T1000 (cell line): ENCODE data around the gene AACS.
"Not testable (repeated sequence)": the region's sequence is repeated elsewhere in the genome, so short reads cannot be mapped to it uniquely, and the experiment has no call there.

ENCODE experiments used
- DNase-seq: peaks from one replicate; lab custom pipeline; 2025; ENCODE audit warnings: mixed read lengths; lab: John Stamatoyannopoulos, UW

The AACS gene

DNA sequence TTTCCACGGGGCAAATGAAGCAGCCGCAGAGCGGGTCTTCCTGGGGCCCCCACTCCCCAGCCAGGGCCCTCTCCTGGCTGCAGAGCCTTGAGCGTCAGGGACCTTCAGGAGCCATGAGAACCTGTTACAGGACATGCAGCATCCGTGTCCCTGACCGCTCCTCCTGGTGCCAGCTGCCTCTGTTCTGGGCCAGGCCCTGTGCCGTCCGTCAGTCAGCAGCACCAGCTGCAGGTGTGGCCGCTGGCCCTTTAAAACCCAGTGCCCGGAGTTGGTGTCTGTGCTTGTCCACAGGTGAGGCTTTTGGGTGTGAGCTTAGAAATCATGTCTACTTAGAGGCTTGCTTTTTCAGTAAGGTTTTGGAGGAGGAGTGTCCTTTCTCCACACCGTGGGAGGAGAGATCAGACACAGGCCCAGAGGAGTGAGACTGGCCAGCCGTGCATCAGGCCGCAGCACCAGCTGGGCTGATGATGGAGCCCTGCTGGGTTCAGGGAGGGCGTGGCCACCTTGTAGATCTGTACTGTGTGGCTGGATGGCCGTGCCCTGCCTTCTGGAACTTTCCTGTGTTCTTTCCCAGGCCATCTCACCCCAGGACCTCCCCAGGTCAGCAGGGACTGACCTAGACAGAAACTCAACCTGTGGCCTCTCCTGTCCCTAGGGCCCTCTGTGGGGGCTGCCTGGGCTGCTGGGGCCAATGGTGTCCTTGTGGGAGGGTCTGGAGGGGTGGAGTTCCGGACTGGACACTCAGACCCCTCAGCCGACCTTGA lies 27.1 kb downstream of the AACS start:
- no peak for DNase-seq

DNA sequence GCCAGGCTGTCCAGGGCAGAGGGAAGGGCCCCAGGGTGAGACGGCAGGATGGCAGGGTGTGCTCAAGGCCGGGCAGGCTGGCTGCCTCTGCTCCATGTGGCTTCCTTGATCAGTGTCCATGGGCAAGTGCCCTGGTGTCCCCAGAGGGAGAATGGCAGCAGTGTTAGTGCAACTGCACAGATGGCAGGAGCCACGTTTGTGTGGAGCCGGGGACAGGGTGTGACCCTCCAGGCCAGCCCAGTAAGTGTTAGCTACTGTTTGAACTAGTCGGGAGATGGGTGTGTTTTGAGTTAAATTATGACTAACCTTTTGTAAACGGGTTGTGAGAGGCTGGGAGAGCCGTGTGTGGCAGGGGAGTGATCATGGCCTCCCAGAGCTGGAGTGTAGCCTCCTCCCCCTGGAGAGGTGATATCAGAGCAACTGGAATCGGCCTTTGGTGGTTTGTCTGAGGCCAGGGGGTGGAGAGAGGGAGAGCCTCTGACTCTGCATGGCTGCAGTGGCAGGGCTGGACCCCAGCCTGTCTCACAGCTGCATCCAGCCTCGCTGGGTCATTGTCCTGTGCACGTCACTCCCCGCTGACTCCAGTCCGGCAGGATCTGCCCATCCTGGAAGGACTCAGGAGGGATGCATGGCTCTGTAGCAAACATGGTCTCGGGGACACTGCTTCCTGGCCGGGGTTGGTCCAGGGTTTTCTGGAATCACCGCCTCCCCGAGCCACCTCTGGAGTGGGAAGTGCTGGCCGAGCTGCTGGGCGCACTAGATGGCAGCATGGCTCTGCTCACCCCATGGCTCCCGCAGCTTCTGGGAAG lies 27.8 kb downstream of the AACS start:
- DNase-seq = no peak

DNA sequence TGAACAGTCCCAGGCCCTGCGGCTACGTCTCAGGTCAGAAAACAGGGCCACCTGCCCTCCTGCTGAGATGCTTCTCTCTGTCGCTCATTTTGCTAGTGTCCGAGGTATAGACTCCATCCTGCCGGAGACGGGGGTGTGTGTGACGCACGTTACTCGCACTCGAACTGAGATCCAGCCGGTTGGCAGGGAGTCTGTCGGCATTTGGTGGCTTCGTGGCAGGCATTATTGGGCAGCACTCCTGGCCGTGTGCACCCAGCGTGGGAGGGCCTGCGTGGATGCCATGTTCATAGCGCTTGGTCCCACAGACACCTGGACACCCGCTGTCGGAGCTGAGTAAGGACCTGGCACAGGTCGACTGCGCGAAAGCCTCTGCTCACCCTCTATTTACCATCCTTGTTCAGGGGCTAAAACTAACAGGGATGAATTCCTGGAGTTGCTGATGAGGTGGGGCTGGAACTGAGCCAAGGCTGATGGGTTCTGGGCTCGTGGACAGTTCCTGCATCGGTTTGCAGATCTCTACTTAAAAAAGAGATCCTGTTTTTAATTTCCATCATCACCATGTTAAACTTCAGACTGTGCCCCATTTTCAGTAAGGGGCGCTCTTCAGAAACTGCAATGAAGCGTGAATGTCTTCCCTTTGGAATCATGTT lies 28.6 kb downstream of the AACS start:
- no peak for DNase-seq

DNA sequence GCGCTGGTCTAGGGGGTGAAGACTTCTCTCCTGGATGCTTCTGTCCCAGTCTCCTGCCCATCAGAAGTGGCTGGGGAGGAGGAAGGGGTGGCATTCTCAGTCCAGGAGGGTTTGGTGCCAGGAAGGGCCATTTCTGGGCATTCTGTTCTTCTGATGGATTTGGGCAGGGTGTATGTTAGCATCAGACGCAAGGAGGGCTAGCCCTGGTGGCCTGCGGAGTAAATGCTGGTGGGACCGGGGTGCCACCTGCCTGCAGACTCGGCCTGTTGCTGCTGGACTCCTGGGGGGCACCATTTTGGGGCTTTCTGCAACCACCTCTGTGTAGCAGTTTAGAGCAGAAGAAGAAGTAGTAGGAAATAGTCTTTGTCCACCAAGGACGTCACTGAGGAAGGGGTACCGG lies 31.7 kb downstream of the AACS start:
- no peak for DNase-seq

DNA sequence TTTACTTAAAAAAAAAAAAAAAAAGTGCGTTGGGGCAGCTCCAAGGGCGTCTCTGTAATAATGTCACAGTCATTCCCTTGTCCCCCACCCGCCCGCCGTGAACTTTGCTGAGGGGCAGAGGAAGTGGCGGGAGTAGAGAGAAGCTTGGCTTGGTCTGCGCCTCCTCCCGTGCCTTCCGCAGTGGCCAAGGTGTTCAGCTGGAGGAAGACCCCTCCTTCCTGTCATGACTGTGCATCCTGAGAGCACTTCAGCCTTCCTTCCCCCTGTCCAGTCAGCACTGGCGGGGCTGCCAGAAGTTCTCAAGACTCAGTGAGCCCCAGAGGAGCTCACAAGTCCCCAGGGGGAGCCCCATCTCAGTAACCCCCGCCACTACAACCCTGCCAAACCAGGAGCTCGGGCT lies 32.2 kb downstream of the AACS start:
- no peak for DNase-seq

DNA sequence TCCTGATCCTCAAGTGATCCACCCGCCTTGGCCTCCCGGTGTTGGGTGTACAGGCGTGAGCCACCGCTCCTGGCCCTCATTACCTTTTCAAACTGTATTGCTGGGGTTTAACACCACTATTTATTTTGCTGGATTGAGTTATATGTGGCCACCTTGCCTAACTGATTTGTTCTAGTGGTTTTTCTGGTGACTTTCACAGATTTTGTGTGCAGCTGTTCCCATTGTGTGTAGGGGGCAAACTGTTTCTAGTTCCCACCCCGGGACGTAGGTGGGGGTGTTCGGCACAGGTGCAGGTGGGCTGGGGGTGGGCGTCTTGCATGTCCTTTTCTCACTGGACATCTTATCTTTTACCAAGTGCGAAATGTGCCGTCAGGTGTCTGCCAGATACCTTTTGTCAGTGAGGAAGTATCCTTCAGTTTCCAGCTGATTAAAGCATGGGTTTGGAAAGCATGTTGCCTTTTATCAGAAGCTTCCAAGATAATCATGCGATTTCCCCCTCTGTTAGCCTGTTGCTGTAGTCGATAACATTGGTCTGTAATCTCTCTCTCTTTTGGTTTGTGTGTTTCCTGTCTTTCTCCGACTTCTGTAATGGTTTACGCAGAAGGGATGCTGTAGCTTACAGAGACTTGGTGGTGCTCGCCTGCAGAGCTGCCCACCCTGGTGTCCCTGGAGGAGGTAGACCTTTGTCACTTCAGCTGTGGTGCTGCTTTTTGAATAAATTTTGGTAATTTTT lies 33.6 kb downstream of the AACS start:
- no peak for DNase-seq

DNA sequence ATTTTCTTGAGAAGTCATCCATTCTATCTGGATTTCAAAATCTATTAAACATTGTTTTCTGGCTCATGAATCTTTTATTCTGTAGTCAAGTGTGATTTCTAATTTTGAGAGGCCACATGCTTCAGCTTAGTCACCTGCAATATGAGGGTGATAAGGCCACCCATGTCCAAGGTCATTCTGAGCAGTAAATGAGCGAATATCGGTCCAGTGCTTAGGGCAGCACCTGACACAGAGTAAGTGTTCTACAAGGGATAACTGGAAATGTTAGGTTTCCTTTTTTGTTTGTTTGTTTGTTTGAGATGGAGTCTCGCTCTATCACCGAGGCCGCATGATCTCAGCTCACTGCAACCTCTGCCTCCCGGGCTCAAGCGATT lies 34.2 kb downstream of the AACS start:
- DNase-seq = no peak

DNA sequence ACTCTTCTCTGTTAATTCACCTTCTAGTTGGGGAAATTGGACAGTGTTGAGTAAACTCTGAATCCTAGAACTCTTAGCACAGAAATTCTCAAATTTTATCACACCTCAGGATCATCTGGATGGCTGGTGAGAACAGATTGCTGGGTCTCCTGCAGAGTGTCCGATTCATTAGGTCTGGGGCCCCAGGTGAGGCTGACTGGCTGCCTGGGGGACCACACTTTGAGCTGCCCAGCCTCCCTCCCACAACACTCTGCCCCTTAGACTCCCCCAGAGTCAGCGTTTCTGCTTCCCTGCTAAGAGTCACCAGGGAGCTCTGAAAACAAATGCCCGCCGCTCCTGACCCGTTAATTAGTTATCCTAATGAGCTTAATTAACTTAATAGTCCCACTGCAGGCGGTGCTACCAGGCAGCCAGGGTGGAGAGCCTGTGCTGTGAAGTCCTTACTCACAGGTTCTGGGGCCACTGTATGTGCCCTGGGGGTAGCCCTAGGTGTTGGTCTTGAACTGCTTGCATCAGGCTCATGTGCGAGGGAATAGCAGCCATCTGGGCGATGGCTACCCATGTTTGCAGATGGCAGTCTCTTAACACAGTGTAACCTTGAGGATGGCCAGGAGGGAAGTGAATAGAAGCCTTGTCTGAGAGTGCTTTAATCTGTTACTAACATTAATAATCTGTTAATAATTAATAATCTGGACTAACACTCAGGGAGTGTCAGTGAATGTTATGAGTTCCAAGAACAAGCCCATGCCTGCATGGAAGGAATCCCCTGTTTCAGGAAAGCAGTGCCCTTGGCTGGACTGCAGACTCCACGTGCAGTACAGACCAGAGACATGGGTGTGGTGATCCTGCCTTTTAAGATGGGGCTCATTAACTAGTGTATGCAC lies 35.6 kb downstream of the AACS start:
- DNase-seq = no peak

DNA sequence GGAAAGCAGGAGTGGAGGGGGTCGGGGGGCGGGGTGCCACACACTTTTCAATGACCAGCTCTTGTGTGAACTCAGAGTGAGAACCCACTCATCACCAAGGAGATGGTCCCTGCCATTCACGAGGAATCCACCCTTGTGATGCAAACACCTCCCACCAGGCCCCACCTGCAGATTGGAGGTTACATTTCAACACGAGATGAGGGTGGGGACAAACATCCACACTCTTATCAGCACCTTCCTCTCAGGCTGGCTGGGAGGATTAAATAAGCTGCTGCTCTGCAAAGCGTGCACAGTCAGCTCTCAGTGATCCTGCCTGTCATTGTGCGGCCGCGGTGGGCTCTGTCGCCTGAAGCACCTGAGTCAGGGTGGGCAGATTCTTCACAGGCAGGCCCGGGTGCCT lies 39.7 kb downstream of the AACS start:
- no peak for DNase-seq

DNA sequence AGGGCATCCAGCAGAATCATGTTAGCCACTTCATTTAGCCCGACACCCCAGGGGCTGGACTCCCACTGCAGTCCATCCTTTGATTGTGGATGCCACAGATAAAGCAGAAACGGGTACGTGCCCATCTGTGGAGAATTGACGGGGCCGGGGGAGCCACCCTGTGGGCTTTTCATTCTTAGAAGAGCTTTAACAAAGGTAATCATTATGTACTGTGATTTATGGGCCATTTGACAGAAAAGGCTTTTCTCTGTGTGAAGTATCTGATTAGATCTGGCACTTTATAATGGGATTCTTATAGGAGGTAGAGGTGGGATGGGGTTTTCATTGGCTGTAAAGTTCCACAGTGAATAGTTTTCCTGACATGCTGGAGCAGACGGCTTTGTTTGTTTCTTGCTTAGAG lies 40.4 kb downstream of the AACS start:
- no peak for DNase-seq

DNA sequence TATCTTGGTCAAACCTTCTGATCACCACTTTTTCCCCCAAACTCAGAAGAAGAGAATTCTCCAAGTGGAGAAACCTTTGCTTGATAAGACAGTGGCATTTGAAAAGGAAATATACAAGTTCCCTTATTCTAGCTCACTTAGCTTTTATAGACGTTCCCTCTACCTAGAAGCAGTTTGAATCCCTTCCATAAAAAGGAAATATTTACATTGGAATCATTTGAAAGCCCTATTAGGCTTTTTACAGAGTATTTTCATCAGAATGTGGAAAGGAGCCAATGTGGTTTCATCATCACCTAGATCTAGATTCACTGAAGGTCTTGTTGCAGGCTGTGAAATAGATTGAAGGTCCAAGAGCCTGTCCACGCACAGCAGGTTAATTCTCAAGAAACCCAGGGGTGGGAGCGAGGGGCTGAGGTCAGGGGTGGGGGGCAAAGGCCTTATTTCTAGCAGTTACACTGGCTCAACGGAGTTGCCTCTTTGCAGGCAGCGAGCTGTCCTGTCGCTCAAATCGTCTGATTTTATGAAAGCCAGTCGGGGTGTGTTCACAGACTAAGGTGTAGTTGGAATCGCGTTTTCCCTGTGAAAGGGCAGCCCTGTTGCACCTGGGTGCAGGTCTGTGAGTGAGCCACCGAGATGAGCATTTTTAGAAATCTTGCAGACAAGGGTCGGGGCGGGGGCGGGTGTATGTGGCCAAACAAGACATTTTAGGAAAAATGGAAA lies 45.6 kb downstream of the AACS start:
- no peak for DNase-seq

DNA sequence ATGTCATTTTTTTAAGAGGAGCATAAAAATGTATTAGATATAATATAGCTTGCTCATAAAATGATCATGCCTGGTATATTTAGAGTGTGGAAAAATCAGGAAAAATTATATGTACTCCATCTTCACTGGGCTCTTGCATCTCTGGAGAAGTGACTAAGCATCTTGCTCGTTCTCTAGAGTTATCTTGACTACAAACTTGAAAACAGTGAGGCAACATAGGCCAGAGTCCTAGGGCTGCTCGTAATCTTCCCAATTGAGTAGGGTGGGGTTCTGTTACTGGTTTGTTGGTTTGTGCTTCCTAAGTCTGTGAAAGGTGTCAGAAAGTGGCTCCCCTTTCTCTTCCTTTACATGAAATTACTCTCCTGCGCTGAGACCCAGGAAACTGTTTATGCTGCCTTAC lies 46.2 kb downstream of the AACS start:
- no peak for DNase-seq

DNA sequence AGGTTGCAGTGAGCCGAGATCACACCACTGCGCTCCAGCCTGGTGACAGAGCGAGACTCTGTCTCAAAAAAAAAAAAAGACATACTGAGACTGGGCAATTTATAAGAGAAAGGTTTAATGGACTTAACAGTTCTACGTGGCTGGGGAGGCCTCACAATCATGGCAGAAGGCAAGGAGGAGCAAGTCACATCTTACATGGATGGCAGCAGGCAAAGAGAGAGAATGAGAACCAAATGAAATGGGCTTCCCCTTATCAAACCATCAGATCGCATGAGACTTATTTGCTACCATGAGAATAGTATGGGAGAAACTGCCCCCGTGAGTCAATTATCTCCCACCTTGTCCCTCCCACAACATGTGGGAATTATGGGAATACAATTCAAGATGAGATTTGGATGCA lies 47.4 kb downstream of the AACS start:
- DNase-seq = not testable (repeated sequence)

DNA sequence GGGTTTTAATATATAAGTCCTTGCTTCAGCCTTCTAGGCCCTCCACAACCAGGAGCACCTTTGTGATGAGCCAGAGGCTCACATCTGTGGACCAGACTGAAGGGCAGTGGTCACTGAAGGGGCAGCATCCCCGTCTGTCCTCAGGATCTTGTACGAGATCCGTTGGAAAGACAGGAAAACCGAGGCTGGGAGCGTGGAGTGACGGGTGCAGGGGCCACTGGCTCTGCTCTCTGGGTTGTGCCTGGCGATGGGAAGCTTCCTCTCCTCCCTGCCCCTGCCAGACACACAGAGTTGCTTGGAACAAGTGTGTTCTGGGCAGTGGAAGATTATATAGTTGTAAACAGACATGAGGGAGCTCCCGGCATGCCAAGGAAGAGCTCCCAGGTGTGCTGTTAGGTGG lies 48.0 kb downstream of the AACS start:
- DNase-seq = no peak

DNA sequence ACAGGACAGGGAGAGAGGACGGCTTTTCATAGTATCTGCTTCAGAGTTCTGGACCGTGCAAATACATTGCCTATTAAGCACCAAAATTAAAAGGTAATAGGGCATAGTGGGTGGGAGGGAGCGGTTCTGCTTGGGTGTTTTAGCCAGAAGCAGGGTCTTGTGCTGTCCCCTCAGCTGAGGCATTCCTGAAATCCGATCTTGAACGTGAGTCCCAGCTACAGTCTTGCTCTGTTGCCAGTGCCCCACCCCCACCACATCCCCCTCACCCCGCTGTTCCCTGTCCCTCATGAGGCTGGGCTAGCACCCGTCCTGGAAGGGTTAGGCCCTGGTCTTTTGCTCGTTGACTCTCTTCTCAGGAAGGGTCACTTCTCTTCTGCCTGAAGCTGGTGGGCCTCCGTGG lies 48.6 kb downstream of the AACS start:
- no peak for DNase-seq

DNA sequence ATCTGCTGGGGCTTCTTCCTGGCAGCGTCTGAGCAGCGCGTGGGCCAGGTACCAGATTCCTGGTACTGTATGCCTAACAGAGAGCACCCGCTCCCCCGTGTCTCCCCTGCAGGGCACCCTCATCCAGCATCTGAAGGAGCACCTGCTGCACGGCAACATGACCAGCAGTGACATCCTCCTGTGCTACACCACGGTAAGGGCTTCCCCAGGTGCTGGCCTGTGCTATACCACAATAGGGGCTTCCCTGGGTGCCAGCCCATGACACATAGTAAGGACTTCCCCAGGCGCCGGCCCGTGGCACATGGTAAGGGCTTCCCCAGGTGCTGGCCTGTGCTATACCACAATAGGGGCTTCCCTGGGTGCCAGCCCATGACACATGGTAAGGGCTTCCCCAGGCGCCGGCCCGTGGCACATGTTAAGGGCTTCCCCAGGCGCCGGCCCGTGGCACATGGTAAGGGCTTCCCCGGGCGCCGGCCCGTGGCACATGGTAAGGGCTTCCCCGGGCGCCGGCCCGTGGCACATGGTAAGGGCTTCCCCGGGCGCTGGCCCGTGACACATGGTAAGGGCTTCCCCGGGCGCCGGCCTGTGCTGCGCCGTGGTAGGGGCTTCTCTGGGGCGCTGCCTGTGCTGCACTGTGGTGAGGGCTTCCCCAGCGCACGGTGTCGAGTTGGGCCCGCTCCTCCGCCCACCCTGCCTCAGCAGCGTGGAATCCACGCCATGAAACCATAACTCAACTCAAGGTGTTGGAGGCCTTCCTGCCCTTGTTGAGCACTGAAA lies 49.3 kb downstream of the AACS start:
- no peak for DNase-seq

DNA sequence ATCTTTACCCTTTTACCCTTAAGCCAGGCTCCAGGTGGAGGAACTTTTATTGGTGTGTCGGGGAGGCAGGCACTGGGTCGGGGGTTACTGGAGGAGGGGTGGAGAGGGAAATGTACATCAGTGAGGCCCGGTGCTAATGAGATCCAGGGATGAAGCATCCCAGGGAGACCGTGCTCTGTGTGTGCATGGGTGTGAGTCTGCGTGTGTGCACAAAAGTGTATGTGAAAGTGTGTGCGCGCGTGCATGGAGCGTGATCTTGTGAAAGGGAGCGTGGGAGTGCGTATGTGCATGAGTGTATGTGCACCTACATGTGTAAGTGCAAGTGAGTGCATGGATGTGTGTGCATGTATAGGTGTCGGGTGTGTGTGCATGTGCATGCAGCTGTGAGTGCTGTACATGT lies 55.3 kb downstream of the AACS start:
- no peak for DNase-seq

DNA sequence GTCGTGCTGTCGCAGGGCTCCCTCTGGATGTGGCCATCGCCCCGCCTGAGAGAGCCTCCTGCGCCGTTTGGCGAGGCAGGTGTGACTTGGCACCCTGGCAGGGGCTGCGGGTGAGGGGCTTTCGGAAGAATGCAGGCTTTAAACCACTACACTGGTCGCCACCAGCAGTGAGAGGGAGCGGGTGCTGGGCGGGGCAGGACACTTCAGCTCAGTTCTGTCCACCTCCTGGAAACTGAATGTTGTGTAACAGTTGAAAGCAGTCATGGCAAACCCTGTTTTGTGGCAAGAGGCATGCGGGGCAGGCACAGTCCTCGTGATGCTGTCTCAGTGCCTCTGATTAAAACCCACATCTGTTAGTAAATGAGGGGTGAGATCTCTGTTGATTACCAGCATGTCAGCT lies 55.9 kb downstream of the AACS start:
- peak; percentile 6 for DNase-seq

DNA sequence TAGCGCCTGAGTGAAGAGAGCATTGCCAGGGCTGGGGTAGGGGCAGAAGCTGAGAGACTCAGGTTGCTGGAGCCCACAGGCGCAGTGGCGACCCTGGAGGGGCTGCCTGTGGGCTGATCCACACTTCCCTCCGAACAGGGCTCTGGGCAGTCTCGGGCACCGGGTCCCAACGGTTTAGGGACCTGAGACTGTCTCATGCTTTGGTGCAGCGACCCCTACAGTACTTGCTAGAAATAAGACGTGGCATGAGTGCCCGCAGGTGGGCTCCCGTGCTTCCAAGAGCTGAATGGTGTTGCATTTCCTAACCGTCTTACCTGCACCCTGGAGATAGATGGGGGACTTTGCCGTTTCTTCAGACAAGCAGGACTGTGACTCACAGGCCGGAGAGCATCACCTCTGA lies 57.4 kb downstream of the AACS start:
- no peak for DNase-seq
